GM12878 (cell line): ENCODE data around the gene SRSF8.

Experiments used
- RCOR1 ChIP-seq: conservative IDR thresholded peaks from 2 replicates; pipeline ENCODE4 v1.6.1; 2012; ENCODE audit warnings: low read depth, low read length, improper control_type of control experiment
- SMC3 ChIP-seq: IDR thresholded peaks from 2 replicates; pipeline ENCODE4 v1.6.1; 2011; ENCODE audit warnings: low read length, improper control_type of control experiment, borderline replicate concordance

- TF ChIP-seq SMC3 (no peak), RCOR1 (no peak)
Measured at GRCh38 chr11:95035316-95035715, 31.4 kb upstream of the SRSF8 start.
